Lower leg skin (tissue), 4 donors: ENCODE measurements around the gene PIRT. TPM values are rescaled to one million over a fixed set of nuclear protein-coding genes. Genes with fewer than 3 reads are reported as not detected.
"Not testable (repeated sequence)": the region's sequence is repeated elsewhere in the genome, so short reads cannot be mapped to it uniquely, and the experiment has no call there.

Experiments
- DNase-seq, 2 donors: peaks; one replicate each; pipeline ENCODE4 v3.0.0-alpha.2; 2019; ENCODE audit warnings: low spot score in 2 of 2
- H3K4me3 ChIP-seq: fragments of 200-600 bp; sonication (generic); 2 replicates; pipeline ENCODE4 v1.5.1; 2017; ENCODE audit warnings: mild to moderate bottlenecking, low read depth; ENCODE audit not compliant: poor library complexity, severe bottlenecking
- CTCF ChIP-seq, 3 donors: fragments of 450-650 bp; IDR thresholded peaks; one replicate each; pipeline ENCODE4 v1.5.1; 2016; ENCODE audit warnings: antibody characterized with exemption in 3 of 3, mild to moderate bottlenecking in 3 of 3, moderate library complexity in 2 of 3
- POLR2A ChIP-seq, 2 donors: fragments of 450-650 bp; IDR thresholded peaks; one replicate each; pipeline ENCODE4 v1.6.1; 2016 to 2017; ENCODE audit warnings: antibody characterized with exemption in 2 of 2, mild to moderate bottlenecking in 1 of 2, moderate library complexity in 1 of 2
- WGBS, 2 donors: methylation state at CpG; one replicate each; pipeline ENCODE4 v1.1.5; 2018; 5-methylcytosine and 5-hydroxymethylcytosine counted together
- intact Hi-C: fragments of 100-400 bp; cut with DNase I; formaldehyde crosslinking; loops from one replicate; pipeline ENCODE4 v1.15.0; 2023; ENCODE audit warnings: low total_unique reads
- total RNA-seq, 4 donors: library from RNA; depleted of rRNA; stranded (reverse); fragments of >200 nt; gene quantifications; one replicate each; pipeline ENCODE4 v1.1.0, GENCODE V29; 2016

The PIRT gene
- total RNA-seq, 4 donors from 2014 or later: 0.06 to 0.42 TPM; not detected in 2

GRCh38 chr17:10870336-10871050 is 32.6 kb upstream of the PIRT start:
- no peak overlapping the region for H3K4me3 ChIP-seq
- intact Hi-C loops: loop anchor here (5.0 kb wide), 1 partner anchor 427 kb away; no protein-coding TSS in a partner anchor
- TF ChIP-seq CTCF (IDR thresholded peaks at IDR 0.05) (no peak), POLR2A (IDR thresholded peaks at IDR 0.05) (no peak)
- DNase-seq: no peak
- 89% methylated on average over 8 of the region's 8 CpGs for WGBS, 2 donors

GRCh38 chr17:10868744-10869143 is 30.9 kb upstream of the PIRT start:
- intact Hi-C loops, H3K4me3 ChIP-seq, DNase-seq: not testable (repeated sequence)
- WGBS, 2 donors: 88 to 89% methylated on average over 2 of the region's 2 CpGs

- TF ChIP-seq CTCF (IDR thresholded peaks at IDR 0.05) (no peak), POLR2A (IDR thresholded peaks at IDR 0.05) (no peak)
- no peak overlapping the region for H3K4me3 ChIP-seq
- no peak for DNase-seq
- 68 to 85% methylated on average over 3 of the region's 3 CpGs for WGBS, 2 donors
- intact Hi-C loops: no loop called here
These were observed 21.2 kb upstream of the PIRT start for GRCh38 chr17:10859051-10859450.

GRCh38 chr17:10857976-10858375 is 20.1 kb upstream of the PIRT start:
- intact Hi-C loops: no loop called here
- 32 to 35% methylated on average over 4 of the region's 4 CpGs for WGBS, 2 donors
- DNase-seq: no peak
- H3K4me3 ChIP-seq: no peak overlapping the region
- TF ChIP-seq POLR2A (IDR thresholded peaks at IDR 0.05) (no peak), CTCF (IDR thresholded peaks at IDR 0.05) (no peak)

- not testable (repeated sequence) for H3K4me3 ChIP-seq, DNase-seq
- 81 to 87% methylated on average over 6 of the region's 6 CpGs for WGBS, 2 donors
- intact Hi-C loops: loop anchor here (10.0 kb wide), 1 partner anchor 202 kb away; no protein-coding TSS in a partner anchor
These were observed 8.7 kb upstream of the PIRT start for GRCh38 chr17:10846636-10847035.

- no peak for DNase-seq
- intact Hi-C loops: loop anchor here (2.0 to 10.0 kb wide), 2 partner anchors 107 to 201 kb away; no protein-coding TSS in a partner anchor
- TF ChIP-seq CTCF (IDR thresholded peaks at IDR 0.05) (no peak), POLR2A (IDR thresholded peaks at IDR 0.05) (no peak)
- WGBS, 2 donors: 17% methylated on average over 6 of the region's 6 CpGs
- no peak overlapping the region for H3K4me3 ChIP-seq
These were observed 7.5 kb upstream of the PIRT start for GRCh38 chr17:10845388-10845751.
